HG03097 (cell line): Measurements from ENCODE around the gene OR10P1.

Experiments
- ATAC-seq: cut with Tn5 transposase; IDR thresholded peaks from one replicate; pipeline ENCODE4 v1.9.1; 2021; ENCODE audit not compliant: unreplicated experiment, low FRiP score

OR10P1 gene

GRCh38 chr12:55682087-55682796 lies 45.5 kb downstream of the OR10P1 start:
- no peak for ATAC-seq

GRCh38 chr12:55683676-55684075 lies 47.0 kb downstream of the OR10P1 start:
- ATAC-seq = no peak

GRCh38 chr12:55684761-55685370 lies 48.2 kb downstream of the OR10P1 start:
- ATAC-seq = no peak

- ATAC-seq = no peak
Observed at GRCh38 chr12:55685671-55686070, 49.0 kb downstream of the OR10P1 start.

GRCh38 chr12:55686366-55687010 lies 49.8 kb downstream of the OR10P1 start:
- ATAC-seq = no peak
